Bone marrow (tissue), 2 donors: ENCODE measurements around the gene NGEF.

ENCODE experiments used
- DNase-seq, 2 donors: peaks; one replicate each; lab custom pipeline; 2025; lab: John Stamatoyannopoulos, UW

The NGEF gene

GRCh38 chr2:232833830-232834229 is 179.2 kb downstream of the NGEF start:
- DNase-seq: no peak

DNA sequence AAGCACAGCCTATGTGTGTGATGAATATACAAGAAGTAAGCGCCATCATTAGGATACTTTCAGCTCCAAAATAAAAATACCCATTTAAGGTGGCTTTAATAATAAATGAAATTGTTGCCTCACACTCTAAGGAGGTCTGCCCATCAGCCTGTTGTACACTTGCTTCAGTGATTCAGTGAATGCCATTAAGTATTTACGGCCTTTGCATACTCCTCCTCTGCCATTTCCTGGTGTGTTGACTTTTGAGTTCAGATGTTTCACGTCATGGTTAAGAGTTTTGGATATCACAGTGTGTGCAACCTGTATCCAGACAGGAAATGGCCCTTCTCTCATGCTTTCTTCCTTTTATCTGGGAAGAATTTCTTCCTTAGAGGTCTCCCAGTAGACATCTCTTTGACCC is 181.6 kb downstream of the NGEF start:
- DNase-seq: no peak

DNA sequence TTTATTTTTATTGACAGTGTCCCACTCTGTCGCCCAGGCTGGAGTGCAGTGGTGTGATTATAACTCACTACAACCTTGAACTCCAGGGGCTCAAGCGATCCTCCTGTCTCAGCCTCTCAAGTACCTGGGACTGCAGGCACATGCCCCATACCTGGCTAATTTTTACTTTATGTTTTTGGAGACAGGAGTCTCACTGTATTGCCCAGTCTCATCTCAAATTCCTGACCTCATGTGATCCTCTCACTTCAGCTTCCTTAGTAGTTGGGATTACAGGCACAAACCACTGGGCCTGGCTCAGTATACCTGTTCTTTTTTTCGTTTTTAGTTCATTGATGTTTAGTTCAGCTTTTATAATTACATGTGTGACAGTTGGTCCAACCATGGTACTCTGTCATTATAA is 183.1 kb downstream of the NGEF start:
- no peak for DNase-seq
